MV-4-11 (cell line): ENCODE results near the gene STX4.

Source experiments
- DNase-seq: peaks from one replicate; lab custom pipeline; 2025; lab: John Stamatoyannopoulos, UW

Gene STX4

DNA sequence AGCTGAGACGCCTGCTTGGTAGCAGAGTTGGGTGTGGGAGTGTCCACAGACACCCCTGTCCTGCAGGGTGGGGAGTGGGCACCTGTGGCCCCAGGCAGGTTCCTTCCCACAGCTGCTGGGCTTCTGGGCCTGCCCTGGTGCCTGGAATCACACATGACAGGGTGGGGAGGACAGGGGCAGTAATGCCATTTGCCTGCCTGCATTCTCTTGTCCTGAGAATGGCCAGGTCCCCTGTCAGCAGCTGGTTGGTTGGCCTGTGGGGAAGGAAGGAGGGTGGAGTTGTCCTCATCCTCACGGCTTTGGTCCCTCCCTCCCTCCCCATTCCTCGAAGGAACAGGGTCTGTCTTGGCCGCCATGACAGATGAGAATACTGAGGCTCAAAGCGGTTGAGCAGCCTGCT, 50.2 kb downstream of the STX4 start:
- no peak for DNase-seq

DNA sequence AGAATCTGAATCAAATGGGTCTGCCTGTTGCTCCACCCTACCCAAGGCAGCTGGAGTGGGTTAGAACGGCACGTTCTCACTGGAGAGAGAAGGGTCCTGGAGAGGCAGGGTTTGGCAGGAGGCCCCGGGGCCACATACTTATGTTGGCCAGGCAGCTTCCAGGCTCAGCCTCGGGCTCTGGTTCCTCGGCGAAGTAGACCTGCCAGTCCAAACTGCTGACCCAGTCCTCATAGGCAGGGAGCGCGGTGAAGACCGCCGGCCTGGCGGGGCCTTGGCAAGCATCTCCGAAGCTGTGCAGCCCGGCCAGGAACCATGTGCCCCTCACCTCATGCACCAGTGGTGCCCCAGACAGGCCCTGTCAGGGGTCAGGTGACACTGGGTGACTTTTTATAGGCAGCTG, 50.6 kb downstream of the STX4 start:
- DNase-seq, result no peak

DNA sequence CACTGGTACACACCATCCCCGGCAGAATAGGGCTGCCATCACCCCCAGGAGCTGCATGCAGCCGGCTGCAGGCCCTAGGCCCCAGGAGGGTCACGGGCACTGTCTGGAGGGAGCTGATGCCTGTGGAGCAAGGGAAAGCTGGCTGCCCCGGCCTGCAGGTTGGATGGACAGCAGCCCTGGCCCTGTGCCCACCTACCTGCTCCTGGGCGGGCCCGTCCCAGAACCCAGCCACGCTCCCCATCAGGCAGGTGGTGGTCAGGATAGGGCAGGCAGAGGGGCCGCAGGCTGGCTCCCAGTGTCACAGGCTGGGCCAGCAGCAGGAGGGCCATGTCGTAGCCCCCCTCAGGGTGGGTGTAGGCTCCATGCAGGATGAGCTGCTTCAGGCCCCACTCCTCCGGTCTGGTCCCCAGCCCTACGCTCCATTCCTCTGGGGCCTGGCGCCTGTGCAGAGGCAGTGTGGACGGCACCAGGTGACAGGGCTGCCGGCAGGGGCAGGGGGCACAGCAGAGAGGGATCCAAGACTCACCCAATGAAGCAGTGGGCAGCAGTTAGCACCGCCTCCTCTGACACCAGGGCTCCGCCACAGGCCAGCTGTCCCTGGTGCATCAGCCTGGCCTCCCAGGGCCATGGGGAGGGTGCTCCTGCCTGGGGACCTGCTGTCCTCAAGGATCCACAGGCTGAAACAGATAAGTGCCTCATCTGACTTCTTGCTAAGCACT, 51.4 kb downstream of the STX4 start:
- no peak for DNase-seq

DNA sequence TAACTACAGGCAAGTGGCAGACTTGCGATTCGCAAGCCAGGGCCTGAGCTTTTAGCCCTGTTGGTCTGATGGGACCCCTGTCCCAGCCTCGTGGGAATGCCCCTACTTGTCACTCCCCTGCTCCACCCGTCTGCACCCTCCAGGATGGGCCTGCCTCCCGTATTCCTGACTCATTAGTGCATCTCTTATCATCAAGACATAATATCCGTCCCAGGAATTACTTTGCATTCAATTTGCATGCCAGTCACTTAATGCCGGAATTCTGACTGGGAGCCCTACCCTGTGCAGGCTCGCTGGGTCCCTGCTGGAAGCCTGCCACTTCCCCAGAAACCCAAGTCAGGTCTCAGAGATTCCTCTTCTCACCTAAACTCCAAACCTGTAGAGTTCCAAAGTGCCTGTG, 52.1 kb downstream of the STX4 start:
- no peak for DNase-seq

DNA sequence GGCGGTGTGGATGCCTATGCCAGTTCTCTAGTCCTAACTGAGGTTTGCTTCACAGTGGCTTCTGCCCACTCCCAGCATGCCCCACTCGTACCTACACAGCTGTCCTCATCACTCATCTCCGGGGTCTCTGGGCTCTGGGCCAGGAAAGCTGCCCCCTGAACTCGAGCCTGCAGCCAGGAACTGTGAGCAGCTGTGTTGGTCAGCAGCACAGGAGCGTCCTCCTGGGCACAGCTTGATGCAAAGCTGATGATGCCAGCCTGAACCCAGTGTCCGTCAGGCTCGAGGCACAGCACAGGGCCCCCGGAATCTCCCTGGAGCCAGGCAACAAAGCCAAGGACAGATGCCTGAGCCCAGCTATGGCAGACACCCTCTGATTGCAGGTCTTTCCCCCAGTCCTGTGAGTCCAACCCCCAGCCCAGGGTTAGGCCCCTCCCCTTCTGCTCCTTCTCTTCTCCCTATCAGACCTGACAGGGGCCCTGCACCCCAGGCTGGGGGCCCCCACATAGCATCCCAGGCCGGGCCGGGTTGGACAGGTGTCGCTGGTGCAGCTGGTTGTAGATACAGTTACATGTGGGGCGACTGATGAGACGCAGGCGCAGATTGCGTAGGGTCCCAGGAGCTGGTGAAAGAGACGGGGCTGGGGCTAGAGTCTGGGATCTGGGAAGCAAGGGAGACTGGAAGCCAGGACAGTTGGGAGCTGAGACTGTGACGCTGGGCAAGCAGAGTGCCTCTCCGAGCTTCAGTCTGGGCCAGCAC, 52.7 kb downstream of the STX4 start:
- DNase-seq, result no peak

DNA sequence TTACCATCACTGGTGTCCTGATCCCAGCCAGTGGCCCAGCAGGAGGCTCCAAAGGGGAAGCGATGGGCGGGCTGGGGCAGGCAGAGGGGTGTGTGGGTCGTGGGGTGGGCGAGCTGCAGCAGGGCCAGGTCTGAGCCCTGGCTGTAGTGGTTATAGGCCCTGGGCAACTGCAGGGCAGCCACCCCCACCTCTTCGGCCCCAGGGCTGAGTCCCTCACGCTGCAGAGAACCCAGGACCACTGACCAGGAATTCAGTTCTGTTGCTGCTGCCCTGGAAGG, 53.2 kb downstream of the STX4 start:
- no peak for DNase-seq

DNA sequence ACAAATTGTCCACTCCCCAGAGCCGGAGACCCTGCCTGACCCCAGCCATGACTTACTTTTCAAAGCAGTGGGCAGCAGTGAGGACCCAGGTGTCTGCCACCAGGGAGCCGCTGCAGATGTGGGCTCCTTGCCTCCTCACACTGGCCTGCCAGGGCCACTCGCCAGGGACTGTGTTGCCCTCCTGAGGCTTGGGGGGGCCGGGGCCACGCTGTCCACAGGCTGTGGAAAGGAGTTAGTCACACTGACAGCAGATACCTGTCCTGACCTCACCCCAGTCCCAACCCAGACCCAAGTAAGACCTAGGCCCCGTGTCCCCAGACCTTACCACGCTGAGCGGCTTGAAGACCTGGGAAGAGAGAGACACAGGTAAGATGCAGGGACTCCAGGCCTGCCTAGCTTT, 54.1 kb downstream of the STX4 start:
- no peak for DNase-seq

DNA sequence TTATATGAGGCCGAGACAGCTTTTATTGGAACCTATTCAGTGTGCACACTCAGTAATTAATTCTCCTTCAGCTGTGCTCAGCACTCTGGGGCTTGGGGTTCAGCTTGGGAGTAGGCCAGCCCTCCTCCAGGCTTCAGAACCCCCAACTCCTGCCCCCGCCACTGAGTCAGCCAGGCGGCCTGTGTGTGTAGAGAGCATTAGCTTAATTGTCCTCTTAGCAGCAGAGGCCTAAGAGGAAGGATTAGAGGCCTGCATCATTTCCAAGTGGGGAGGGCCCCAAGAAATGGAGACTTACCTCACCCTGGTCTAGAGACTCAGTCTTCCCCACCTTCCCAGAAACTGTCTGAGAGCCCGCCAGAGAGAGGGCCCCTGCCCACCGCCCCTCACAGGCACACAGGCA, 54.6 kb downstream of the STX4 start:
- no peak for DNase-seq

DNA sequence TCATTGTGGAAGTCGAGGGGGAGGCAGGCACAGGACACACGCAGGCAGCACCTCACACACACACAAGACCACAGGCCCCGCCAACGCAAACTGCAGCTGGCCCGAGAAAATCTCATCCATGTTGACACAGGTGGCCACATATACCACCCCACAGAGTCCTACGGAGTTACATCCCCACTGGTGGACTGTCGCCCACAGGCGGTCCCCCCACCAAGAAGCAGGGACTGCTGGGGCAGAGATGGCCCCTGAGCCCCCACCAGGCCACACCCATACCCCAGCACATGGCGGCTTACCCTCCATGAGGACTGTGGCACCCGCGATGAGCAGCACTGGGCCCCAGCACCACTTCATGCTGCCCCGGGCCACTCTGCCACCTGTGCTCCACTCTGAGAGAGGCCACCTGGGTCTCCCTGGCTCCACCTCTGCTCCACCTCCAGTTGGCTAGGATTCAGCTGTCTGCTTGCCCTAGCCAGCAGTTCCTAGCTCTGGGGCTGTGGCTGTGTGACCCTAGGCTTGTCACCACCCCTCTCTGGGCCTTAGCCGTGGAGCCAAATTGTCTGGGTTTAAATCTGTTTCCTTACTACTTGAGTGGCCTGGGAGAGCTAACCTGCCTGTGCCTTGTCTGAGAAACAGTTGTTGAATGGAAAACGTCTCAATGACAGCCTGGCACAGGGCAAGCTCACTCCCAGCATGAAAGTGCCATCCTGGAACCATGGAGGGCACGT, 55.3 kb downstream of the STX4 start, which contains the start of gene PRSS53:
TSS of gene PRSS53 (minus strand) at position 485 of the 725 bp plus-strand sequence. CDS start at position 351, 134 bp downstream.
- no peak for DNase-seq

DNA sequence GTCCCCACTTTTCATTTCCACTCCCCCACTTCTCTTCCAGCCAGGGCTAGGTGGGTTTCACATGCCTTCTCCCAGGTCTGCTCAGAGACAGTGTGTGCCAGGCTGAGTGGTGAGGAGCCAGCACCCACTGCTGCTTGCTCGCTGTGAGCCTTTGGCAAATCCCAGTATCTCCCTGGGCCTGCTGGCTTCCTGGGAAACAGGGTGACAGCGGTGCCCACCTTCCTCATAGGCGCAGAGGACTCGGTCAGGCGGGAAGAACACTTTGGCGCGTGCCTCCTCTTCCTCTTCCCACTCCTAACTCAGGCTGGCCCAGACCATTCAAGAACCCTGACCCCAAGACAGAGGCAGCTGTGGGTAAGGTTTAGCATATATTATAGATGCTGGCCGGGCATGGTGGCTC, 55.8 kb downstream of the STX4 start:
- DNase-seq, result no peak
